Hematopoietic multipotent progenitor cell treated with erythropoietin and hydrocortisone succinate and interleukin-3 and kit ligand, for 4 days (in vitro differentiated cells): ENCODE measurements around the gene ACADVL.
A peak's percentile ranks its signal among the peaks of the same experiment; 100 is the strongest.

Source experiments
- DNase-seq: peaks from one replicate; pipeline ENCODE4 v3.0.0-alpha.2; 2015

The ACADVL gene

DNA sequence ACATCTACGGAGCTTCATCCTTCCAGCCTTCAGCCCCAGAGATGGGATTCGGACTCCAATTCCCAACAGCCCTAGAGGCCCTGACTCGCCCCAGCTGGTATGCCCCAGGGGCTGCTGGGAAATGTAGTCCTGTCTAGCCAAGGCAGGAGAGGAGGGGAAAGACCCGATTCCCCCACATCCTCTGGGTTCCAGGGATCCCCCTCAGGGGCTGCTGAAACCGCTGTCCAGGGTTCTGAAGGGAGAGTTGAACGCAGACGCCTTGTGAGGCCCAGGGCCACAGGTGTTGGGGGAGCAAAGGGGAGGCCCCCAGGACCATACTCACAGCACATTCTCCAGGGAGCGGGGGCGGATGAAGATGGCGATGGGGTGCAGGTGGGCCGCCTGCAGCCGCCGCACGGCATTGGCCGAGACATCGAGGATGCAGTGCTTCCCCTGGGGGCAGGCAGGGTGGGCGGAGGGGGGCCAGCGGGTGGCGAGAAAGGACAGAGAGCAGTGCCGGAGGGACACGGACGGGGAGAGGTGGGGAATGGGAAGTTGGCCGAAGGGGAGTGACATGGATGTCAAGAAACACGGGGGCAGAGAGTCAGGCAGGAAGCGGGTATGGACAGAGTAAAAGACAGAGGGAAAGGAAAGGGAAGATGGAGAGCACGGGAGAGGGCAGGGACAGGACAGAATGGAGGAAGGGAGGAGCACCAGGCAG, 28.0 kb upstream of the ACADVL start:
- DNase-seq = peak; percentile 63

DNA sequence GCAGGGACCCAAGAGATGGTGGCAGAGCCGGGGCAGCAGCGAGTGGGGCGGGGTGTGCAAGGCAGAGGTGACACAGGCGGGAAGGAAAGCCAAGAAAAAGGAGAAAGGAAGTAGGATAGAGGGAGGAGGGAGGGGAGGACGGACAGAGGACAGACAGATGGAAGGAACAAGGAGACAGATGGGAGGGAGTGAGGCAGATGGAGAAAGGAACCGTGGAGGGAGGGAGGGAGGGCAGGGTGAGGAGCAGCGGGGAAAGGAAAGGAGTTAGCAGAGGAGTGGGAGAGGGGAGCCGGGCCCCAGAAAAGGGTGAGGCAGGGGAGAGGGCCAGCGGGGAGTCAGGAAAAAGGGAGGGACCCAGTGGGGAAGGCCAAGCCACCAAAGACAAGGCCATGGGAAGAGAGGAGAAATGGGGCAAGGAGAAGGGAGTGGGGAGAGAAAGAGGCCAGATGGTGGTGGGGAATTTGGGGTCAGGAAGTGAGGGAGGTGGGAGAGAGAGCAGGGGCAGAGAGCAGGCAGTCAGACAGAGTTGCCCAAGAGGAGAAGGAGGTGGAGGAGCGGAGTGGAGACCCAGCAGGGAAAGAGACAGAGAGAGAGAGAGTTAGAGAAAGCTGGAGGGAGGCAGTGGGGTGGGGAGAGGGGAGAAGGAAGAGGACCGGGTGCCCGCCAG, 27.3 kb upstream of the ACADVL start:
- DNase-seq = no peak

DNA sequence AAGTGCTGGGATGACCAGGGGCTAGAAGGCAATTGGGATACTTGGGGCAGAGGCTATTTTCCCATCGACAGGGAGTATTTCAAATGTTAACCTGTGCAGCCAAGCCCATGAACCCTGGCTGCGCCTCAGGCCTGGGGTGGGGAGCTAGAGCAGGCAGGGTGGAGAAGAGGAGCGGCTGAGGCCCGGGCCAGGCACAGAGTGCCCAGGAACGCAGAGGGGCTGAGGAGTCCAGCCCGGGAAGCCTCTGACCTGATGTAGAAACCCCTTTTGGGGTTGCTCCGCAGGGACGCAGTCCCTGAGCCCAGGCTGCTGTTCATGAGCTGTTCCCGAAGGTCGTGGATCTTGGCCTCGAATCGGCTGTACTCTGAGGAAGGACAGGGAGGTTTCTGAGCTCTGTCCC, 23.8 kb upstream of the ACADVL start:
- no peak for DNase-seq

DNA sequence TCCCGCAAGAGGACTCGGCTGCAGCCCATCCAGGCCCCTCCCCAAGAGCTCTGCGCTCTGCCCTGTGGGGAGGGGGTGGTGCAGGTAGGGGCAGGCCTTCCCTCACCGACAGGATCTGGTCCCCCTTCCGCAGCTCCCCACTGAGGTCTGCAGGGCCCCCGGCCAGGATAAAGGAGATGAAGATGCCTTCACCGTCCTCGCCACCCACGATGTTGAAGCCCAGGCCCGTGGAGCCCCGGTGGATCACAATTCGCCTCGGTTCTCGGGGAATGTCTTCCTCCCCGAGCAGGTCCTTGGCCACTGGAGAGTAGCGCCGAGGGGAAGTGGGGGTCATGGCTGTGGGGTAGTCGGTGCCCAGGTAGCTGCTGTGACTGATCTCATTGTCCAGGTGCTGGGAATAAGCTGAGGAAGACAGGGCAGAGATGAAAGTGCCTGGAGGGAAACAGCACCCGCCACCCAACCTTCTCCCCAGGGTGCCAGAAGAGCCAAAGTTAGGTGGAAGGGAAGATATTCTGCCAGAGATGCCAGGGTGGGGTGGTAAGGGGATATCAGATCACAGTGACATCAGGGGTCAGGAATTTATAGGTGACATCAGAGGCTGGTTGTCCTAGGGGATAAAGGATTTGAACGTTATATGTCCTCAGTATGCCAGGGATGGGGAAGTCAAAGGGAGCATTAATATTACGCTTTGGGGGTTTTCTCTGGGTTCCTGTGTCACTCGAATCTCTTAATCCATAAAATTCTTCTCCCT, 22.9 kb upstream of the ACADVL start:
- DNase-seq = no peak

DNA sequence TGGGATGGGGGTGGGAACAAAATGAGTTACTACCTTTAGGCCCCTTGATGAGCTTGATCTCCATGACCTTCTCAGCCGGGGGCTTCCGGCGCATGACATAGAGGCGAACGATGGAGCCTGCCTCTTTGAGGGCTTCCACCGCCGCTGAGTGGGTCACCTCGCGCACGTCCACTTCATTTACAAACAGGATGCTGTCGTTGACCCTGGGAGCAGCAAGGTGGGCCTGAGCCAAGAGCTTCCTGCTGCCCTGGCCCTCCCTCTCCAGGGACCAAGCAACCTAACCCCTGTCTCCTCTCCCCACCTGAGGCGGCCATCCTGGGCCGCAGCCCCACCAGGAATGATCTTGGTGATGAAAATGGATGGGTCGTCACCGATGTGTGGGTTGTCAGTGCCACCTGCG, 16.3 kb upstream of the ACADVL start:
- no peak for DNase-seq

DNA sequence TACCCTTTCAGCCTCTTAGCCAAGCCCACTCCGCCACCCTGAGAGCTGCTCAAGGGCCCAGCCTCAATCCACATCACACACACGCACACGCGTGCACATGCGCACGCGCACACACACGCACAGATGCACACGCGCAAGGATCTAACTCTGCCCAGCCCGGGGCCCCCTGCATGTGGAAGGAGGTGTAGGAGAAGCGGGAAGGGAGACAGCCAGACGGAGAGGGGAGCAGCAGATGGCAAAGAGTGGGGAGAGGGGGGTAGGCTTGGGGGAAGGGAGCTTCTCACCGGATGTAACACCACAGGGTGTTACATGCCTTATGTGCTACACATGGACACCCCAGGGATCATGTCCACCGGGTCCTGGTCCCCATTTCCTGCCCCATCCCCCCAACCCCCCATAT, 15.4 kb upstream of the ACADVL start:
- DNase-seq = no peak

DNA sequence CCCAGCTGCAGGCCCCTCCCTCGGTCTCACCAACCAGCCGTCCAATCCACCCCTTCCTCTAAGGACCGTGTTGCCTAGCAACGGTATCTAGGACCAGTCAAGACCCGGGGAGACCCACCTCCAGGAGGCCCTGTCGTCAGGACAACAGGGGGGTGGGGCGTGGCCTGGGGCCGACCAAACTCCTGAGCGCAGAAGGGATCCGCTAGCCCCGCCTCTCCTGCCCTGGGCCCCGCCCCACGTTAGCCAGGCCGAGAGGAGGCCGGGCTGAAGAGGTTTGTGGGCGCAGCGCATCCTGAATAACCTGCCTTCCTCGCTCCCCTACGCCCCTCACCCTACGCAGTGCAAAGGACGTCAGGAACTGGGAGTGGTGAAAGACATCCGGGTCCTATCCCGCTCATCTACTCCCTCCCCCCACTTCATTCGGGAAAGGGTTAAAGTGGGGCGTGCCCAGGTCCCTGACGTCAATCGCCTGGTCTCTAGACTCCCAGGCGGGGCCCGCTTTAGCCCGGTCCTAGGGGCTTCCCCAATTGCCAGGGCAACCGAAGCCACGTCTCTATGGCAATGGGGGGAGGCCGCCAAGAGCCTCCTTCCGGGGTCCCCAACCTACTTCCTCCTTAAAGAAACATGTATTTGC, 14.8 kb upstream of the ACADVL start:
- DNase-seq = peak; percentile 91

DNA sequence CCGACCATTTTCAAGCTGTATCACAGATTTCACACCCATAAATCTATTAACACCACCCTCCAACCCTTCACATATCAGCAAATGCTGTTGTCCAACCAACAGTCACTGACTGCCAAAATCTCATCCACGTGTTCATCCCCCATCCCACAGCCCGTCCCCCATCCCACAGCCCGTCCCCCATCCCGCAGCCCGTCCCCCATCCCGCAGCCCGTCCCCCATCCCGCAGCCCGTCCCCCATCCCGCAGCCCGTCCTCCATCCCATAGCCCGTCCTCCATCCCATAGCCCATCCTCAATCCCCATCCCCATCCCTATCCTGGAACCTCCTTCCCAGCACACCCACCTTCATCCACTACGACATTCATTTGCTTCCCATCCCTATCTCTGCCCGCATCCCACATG, 14.2 kb upstream of the ACADVL start:
- no peak for DNase-seq

DNA sequence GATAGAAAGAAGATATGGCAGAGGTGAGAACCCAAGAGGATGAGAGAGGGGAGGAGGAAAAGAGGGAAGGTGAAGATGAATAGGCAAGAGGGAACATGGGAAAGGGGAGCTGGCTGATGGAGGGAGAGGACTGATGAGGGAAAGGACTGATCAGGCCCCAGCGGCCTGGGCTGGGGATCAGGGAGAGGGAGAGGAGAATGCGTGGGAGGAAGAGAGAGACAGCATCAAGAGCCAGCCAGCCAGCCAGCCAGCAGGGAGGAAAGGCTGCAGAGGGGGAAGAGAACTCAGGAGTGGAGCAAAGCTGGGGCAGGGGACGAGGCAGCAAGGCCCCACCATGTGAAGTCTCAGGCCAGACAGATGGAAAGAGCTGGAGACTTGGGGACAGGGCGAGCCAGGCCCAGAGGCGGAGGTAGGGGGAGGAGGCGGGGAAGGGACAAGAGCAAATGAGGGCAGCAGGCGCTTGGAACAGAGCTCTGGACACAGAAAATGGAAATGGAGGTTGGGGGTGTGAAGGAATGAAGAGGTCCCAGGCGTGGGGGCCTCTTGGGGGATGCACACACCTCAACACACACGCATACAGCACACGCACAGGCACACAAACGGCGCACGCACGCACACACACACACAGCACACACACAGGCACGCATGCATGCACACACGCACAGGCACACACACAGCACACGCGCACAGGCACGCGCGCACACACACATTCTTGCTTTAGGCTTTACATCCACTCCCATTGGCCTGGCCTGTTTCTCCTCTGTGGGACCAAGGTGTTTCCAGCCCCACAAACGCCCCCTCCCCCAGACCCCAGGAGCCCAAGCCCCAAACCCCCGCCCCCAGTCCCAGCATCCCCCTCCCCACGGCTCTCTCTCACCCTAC, 12.4 kb upstream of the ACADVL start:
- DNase-seq = no peak

DNA sequence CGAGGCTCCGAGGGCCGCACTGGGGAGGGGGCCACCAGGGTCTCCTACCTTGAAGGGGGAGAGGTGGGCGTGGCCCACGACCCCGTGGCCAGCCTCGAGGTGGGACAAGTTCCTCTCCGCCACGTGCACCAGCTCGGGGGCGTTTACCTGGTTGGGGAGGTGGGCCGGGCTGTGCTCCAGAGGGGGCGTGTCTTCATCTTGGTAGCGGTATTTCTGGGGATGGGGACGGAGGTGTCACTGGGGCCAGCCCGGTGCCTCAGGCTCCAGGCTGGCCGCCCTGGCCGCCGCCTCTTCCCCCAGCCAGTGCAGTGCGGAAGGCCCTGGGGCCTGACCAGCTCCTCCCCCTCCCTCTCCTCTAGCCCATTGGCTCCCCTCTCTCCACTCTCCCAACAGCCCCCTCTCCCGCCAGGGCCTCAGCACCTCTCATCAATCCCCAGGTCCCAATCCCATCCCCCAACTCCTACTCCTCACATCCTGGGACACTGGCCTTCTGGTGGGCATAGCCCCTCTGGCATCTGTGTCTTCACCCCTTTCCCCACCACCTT, 11.6 kb upstream of the ACADVL start:
- DNase-seq = no peak

DNA sequence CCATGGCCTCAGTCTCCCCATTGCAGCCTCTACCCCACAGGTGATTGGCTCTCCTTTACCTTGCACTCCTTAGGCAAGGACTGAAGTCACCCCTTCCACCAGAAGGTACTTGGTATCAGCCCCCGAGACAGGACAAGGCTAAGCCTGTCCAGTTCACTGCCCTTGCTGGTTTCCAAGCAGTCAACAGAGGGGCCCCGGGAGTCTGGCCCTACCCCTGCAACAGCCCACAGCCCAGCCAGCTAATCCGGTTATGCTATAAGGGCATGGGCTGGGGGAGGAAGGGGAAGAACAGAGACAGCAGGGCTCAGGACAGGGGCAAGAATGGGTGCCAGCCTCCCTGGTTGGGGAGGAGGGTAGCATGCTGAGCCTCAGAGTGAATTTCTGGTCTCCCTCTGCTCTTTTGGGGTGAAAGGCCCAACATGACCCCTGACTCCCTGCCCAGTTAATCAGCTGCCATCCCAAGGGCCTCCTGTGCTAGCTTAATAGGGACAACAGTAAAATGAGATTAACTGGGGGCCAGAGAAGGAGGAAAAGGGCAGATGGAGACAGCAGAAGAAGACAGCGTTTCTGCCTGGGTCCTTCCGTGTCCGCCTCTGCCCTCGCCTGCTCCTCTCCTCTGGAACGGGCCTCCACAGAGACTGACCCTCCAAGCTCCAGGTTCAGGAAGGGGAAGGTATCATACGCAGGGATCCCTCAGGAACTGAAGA, 10.8 kb upstream of the ACADVL start:
- DNase-seq = no peak

DNA sequence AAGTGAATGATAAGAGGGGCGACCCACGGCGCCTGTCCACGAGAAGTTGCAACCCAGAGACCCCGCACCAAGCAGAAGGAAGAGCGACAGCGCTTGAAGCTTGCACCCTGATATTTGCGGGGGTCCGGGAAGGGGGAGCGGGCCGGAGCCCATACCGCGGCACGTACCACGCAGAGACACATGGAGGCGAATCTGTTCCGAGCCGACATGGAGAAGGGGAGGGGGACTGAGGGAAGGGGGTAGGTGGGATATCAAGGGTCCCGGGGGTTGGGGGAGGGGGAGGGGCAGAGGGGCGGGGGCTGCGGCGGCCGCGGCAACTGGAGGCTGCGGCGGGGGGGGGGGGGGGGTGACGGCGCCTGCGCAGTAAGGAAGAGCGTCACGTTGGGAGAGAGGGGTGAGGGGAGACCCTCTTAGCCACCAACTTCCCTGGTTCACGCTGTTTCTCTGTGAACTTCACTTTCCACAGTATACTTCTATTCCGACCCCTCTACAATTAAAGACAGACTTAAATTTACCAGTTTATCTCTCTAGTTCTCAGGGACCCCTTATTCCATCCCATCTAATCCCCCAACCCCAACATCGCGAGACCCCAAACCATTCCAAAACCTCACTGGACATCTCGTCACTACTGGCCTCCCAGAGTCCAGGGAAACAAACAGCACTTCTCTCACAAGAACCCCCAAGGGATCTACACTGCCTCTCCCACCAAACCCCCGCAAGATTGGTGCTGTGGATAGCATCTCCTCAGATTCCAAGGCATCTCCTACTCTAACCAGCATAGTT, 8.1 kb upstream of the ACADVL start:
- no peak for DNase-seq

DNA sequence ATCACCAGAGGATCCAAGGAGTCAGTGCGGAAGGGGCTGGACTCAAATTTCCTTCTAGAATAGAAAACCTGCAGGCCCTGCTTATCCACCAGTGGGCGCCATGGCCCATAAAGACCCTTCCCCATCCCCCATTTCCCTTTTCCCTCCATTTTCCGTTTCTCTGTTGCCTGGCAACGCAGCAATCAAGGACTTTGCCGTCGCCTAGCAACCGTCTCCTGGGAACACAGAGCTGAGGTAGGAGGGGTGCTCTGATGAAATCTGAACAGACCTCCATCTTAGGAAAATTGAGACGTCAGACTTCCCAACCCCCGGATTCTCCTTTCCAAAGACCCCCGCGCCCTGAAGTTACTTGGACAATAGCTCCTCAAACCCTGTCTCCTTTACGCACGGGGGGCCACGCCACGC, 5.8 kb upstream of the ACADVL start:
- DNase-seq = peak; percentile 91

DNA sequence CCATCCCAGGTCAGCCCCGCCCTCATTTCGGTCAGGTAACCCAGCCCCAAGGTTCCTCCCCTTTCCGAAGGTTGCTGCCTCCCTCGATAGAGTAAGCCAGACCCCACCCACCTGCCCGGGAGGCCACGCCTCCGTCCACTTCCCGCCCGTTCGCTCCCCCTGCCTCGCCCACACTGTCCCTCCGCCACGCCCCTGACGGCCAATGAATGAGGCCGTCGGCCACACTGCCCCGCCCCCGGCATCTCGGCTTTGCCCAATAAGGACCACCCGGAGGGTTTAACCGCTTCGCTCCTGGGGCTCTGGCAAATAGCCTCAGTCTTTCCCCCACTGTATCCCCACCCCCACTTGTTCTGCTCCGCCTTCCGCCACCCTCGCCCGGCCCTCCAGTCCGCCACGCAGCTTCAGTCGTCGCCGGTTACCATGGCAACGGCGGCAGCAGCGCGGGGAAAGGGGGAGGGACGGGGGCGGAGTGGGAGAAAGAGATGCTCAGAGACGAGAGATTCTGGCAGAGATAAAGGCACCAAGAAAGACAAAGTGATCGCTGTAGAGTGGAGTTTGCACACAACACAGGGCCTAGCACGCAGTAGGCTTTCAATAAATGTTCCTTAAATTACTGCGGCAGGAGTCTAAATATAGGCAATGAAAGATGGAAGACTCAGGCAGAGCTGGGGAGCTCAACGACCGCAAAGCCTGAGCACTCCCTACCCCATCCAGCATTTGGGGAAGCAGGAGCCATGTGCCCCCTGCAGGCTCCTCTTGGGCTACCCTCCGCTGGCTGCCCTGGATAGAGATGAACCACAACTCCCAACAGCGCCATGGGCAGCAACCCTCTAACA, 5.2 kb upstream of the ACADVL start:
- DNase-seq = peak; percentile 100

DNA sequence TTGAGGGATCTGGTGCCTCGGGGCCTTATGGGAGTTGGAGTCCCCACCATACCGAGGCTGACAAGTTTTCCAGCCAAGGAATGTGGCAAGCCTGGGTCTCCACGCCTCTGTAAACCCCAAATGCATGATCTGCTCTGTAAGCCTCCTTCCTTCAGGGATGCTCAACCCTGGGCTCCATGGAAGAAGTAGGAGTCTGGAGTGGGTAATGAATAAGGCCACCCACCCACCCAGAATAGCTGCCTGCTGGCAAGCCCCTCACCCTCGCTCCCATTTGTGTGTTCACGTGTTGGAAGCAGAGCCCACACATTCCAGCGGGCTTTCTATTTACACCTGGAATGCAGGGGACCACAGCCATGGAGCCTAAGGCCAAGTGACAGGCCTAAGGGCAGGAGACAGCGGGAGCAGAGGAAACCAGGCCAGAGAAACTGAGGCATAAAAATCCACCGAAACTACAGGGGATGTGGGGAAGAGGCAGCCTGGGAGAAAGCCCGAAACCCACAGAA, 4.6 kb upstream of the ACADVL start:
- no peak for DNase-seq

DNA sequence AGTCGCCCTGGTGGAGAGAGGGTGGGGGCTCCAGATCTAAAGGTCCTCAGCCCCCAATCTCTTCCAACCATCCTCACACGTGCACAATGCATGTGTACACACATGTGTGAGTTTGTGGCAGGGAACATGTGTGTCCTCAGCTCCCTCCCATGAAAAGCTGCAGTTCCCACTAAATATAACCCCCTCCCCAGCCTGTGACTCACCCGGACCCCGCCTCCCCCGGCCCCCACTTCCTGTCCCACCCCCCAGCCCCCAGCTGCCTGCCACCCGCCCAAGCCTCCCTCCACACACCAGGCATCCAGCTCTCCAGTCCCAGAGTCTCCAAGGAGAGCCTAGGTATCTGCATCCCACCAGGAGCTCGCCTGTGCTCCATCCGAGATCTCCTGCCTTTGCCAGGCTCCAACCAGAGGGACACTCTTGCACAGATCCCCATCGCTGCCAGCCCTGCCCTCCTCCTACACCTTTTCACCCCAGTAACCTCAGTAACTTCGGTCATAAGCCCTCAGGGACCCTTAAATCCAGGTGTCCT, 4.0 kb upstream of the ACADVL start:
- DNase-seq = peak; percentile 49

DNA sequence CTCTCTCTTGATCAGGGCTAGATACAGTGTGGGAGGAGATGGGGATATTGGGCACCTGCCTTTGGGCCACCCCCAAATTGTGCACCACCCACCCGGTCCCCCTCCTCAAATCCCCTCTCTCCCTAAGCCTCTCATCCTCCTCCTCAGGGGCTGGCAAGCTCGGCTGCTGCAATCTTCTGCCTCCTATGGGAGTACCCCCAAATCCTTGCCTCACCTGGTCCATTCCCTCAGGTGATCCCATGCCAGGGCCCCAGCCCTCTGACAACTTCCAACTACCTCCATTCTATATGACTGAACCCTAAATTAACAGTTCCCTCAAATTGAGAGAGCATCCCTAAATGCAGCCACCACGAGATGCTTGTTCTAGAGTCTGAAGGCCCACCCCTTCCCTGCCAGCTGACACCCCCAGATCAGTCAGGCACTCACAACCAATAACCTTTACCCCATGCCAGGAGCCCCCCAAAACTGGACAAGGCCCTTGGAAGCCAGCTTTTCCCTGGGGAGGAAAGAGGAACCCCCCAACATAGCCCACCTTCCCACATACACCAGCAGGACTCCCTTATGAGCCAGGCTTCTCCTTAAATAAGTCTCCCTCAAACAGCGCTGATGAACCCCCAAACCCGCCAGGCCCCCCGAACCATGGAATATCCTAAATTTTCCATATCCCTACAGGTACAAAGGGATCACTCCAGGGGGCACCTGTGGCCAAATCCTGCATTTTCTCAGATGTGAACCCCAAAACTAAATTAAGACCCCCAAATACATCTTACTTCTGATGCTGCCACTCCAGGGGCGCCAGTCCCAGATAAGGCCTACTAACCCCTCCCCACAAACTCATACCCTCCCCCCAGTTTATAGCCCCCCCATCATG, 3.3 kb upstream of the ACADVL start:
- no peak for DNase-seq
